HEK293T (cell line): ENCODE measurements around the gene KLK12.

Experiments
- BHLHE40 ChIP-seq: fragments of 450-650 bp; IDR thresholded peaks from 2 replicates; pipeline ENCODE4 v1.6.1; 2016; ENCODE audit warnings: mild to moderate bottlenecking, moderate library complexity, borderline replicate concordance
- ELF4 ChIP-seq: fragments of 450-650 bp; IDR thresholded peaks from 2 replicates; pipeline ENCODE4 v1.6.1; 2017; ENCODE audit warnings: antibody characterized with exemption
- FOXA1 ChIP-seq: fragments of 450-650 bp; IDR thresholded peaks from 2 replicates; pipeline ENCODE4 v1.6.1; 2016; ENCODE audit warnings: mild to moderate bottlenecking
- FOXK2 ChIP-seq: fragments of 450-650 bp; IDR thresholded peaks from 2 replicates; pipeline ENCODE4 v1.6.1; 2016; ENCODE audit warnings: mild to moderate bottlenecking
- FOXM1 ChIP-seq: fragments of 450-650 bp; IDR thresholded peaks from 2 replicates; pipeline ENCODE4 v1.6.1; 2017; ENCODE audit warnings: mild to moderate bottlenecking, borderline replicate concordance
- HDGF ChIP-seq: fragments of 450-650 bp; IDR thresholded peaks from 2 replicates; pipeline ENCODE4 v1.6.1; 2017; ENCODE audit warnings: antibody characterized with exemption, borderline replicate concordance
- L3MBTL2 ChIP-seq: fragments of 450-650 bp; conservative IDR thresholded peaks from 2 replicates; pipeline ENCODE4 v1.6.1; 2016; ENCODE audit warnings: mild to moderate bottlenecking
- SP1 ChIP-seq: fragments of 450-650 bp; IDR thresholded peaks from 2 replicates; pipeline ENCODE4 v1.6.1; 2017
- ZNF384 ChIP-seq: fragments of 450-650 bp; IDR thresholded peaks from 2 replicates; pipeline ENCODE4 v1.6.1; 2016

GRCh38 chr19:51005248-51005647 lies 29.6 kb downstream of the KLK12 start:
- TF ChIP-seq ZNF384, result no peak
- TF ChIP-seq FOXA1, result no peak
- TF ChIP-seq BHLHE40, result no peak
- TF ChIP-seq ELF4, result no peak
- no peak for TF ChIP-seq L3MBTL2
- no peak for TF ChIP-seq SP1
- no peak for TF ChIP-seq FOXM1
- no peak for TF ChIP-seq HDGF
- no peak for TF ChIP-seq FOXK2
